Measurements from ENCODE around the gene CCM2. TPM values are rescaled to one million over a fixed set of nuclear protein-coding genes. Genes with fewer than 3 reads are reported as not detected.

Gene CCM2
- polyA plus RNA-seq, 1 donor from 2014 or later = 25.8 TPM

- H3K4me2 ChIP-seq (ENCODE audit: low read length) = no peak overlapping the region
- no peak overlapping the region for H3K9ac ChIP-seq (ENCODE audit: low read length)
- no peaks in the 10 kb centered on the region for H4K20me1 ChIP-seq (ENCODE audit: insufficient read depth)
- H3K4me3 ChIP-seq (ENCODE audit: low read length) = no peak overlapping the region
- no peaks in the 10 kb centered on the region for H3K9me2 ChIP-seq (ENCODE audit: insufficient read depth, low read length)
- H3K79me2 ChIP-seq (replicated peaks; ENCODE audit: insufficient read depth, low read length) = no peaks in the 10 kb centered on the region
- H3F3A ChIP-seq (ENCODE audit: insufficient read depth, low read length, poor library complexity, severe bottlenecking) = no peaks in the 10 kb centered on the region
- H3K36me3 ChIP-seq (ENCODE audit: insufficient read depth, low read length) = no peaks in the 10 kb centered on the region
- H2AFZ ChIP-seq (ENCODE audit: low read depth, low read length) = no peak overlapping the region
- no peak for TF ChIP-seq MXI1 (conservative IDR thresholded peaks at IDR 0.05; ENCODE audit: poor library complexity, severe bottlenecking)
- TF ChIP-seq SMC3 (conservative IDR thresholded peaks at IDR 0.05; ENCODE audit: poor library complexity) = no peak
- H3K27me3 ChIP-seq (ENCODE audit: insufficient read depth, low read depth, low read length) = no peaks in the 10 kb centered on the region
- no peaks in the 10 kb centered on the region for H3K9me3 ChIP-seq (ENCODE audit: low read length)
- no peak overlapping the region for H3K27ac ChIP-seq (ENCODE audit: low read length)
Observed at GRCh38 chr7:45053401-45053800, 53.4 kb downstream of the CCM2 start.

GRCh38 chr7:45053941-45054340 lies 53.9 kb downstream of the CCM2 start:
- Histone ChIP-seq H4K20me1 (ENCODE audit: insufficient read depth) (no peaks in the 10 kb centered on the region), H3K36me3 (ENCODE audit: insufficient read depth, low read length) (no peaks in the 10 kb centered on the region), H3F3A (ENCODE audit: insufficient read depth, low read length, poor library complexity, severe bottlenecking) (no peaks in the 10 kb centered on the region), H3K9me3 (ENCODE audit: low read length) (no peaks in the 10 kb centered on the region), H3K4me3 (ENCODE audit: low read length) (no peak overlapping the region), H3K4me2 (ENCODE audit: low read length) (no peak overlapping the region), H3K9me2 (ENCODE audit: insufficient read depth, low read length) (no peaks in the 10 kb centered on the region), H3K9ac (ENCODE audit: low read length) (no peak overlapping the region), H3K79me2 (replicated peaks; ENCODE audit: insufficient read depth, low read length) (no peaks in the 10 kb centered on the region), H3K27me3 (ENCODE audit: insufficient read depth, low read depth, low read length) (no peaks in the 10 kb centered on the region), H3K27ac (ENCODE audit: low read length) (no peak overlapping the region), H2AFZ (ENCODE audit: low read depth, low read length) (no peak overlapping the region)
- no peak for TF ChIP-seq SMC3 (conservative IDR thresholded peaks at IDR 0.05; ENCODE audit: poor library complexity)
- no peak for TF ChIP-seq POLR2AphosphoS5 (IDR thresholded peaks at IDR 0.05)
- TF ChIP-seq EZH2 (IDR thresholded peaks at IDR 0.05; ENCODE audit: borderline replicate concordance, insufficient read depth, low read length, poor library complexity, severe bottlenecking) = no peak
- TF ChIP-seq TAF1 (IDR thresholded peaks at IDR 0.05; ENCODE audit: low read depth) = no peak
- TF ChIP-seq RAD21 (conservative IDR thresholded peaks at IDR 0.05) = no peak
- TF ChIP-seq EP300 (conservative IDR thresholded peaks at IDR 0.05; ENCODE audit: poor library complexity, severe bottlenecking) = no peak
- TF ChIP-seq CTCF (IDR thresholded peaks at IDR 0.05; ENCODE audit: poor library complexity, severe bottlenecking) = no peak
- TF ChIP-seq MXI1 (conservative IDR thresholded peaks at IDR 0.05; ENCODE audit: poor library complexity, severe bottlenecking) = no peak
- TF ChIP-seq REST (IDR thresholded peaks at IDR 0.05; ENCODE audit: borderline replicate concordance) = no peak

GRCh38 chr7:45054442-45054841 lies 54.4 kb downstream of the CCM2 start:
- Histone ChIP-seq H3F3A (ENCODE audit: insufficient read depth, low read length, poor library complexity, severe bottlenecking) (no peaks in the 10 kb centered on the region), H3K9me3 (ENCODE audit: low read length) (no peaks in the 10 kb centered on the region), H3K9me2 (ENCODE audit: insufficient read depth, low read length) (no peaks in the 10 kb centered on the region), H2AFZ (ENCODE audit: low read depth, low read length) (no peak overlapping the region), H3K4me2 (ENCODE audit: low read length) (no peak overlapping the region), H3K79me2 (replicated peaks; ENCODE audit: insufficient read depth, low read length) (no peaks in the 10 kb centered on the region), H3K36me3 (ENCODE audit: insufficient read depth, low read length) (no peaks in the 10 kb centered on the region), H4K20me1 (ENCODE audit: insufficient read depth) (no peaks in the 10 kb centered on the region), H3K27ac (ENCODE audit: low read length) (no peak overlapping the region), H3K9ac (ENCODE audit: low read length) (no peak overlapping the region), H3K4me3 (ENCODE audit: low read length) (no peak overlapping the region), H3K27me3 (ENCODE audit: insufficient read depth, low read depth, low read length) (no peaks in the 10 kb centered on the region)
- TF ChIP-seq TAF1 (IDR thresholded peaks at IDR 0.05; ENCODE audit: low read depth) = no peak
- TF ChIP-seq REST (IDR thresholded peaks at IDR 0.05; ENCODE audit: borderline replicate concordance) = no peak
- TF ChIP-seq RAD21 (conservative IDR thresholded peaks at IDR 0.05) = no peak
- no peak for TF ChIP-seq EZH2 (IDR thresholded peaks at IDR 0.05; ENCODE audit: borderline replicate concordance, insufficient read depth, low read length, poor library complexity, severe bottlenecking)
- no peak for TF ChIP-seq EP300 (conservative IDR thresholded peaks at IDR 0.05; ENCODE audit: poor library complexity, severe bottlenecking)
